ENCODE data around the gene ZNF462.

- TF ChIP-seq POLR2A (IDR thresholded peaks at IDR 0.05) (no peak), CTCF (IDR thresholded peaks at IDR 0.05) (no peak)
These were observed 65.0 kb downstream of the ZNF462 start for GRCh38 chr9:106927916-106928315.
